RKO (cell line): ENCODE data around the gene COL18A1.

ENCODE experiments used
- DNase-seq: peaks from one replicate; pipeline ENCODE4 v3.0.0-alpha.2; 2016; ENCODE audit warnings: low spot score

Gene COL18A1

GRCh38 chr21:45468971-45469272 lies 64.0 kb downstream of the COL18A1 start:
- no peak for DNase-seq

DNA sequence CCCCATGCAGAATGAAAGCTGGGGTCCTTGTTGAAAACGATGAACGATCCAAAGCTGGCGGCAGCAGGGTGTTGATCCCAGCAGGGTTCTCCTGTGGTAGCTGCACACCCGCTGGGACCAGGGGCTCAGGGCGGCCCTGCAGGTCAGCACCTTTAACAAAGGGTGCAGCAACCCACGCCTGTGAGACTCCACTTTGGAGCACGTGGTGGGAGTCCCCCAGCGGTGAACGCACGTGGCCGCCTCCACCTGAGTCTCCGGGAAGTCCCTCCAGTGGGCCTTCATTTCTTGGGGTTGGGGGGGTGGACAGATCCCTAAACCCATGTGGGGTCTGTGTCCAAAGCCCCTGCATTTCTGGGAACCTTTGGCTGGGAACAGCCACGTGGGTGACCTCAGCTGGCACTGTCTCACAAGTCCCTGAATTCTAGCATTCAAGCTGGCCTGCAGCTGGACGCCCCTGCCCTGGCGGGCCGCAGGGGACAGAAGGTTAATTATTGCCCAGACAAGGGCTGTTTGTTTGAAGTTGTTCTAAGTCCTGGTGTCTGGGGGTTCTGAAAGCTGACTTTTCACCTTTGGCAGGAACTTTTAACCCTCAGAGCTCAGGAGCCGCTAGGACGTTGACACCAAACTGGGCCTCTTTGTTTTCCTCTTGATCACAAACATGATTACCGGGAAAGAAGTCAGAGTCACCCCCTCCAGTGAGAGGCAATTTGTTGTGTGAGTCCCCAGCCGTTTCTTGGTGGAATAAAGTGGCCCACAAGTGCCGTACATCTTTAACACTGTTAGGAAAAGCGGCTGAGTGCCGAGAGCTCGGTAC lies 64.5 kb downstream of the COL18A1 start:
- no peak for DNase-seq

GRCh38 chr21:45470087-45470515 lies 65.1 kb downstream of the COL18A1 start:
- DNase-seq = no peak

GRCh38 chr21:45470773-45471524 lies 66.0 kb downstream of the COL18A1 start:
- no peak for DNase-seq

DNA sequence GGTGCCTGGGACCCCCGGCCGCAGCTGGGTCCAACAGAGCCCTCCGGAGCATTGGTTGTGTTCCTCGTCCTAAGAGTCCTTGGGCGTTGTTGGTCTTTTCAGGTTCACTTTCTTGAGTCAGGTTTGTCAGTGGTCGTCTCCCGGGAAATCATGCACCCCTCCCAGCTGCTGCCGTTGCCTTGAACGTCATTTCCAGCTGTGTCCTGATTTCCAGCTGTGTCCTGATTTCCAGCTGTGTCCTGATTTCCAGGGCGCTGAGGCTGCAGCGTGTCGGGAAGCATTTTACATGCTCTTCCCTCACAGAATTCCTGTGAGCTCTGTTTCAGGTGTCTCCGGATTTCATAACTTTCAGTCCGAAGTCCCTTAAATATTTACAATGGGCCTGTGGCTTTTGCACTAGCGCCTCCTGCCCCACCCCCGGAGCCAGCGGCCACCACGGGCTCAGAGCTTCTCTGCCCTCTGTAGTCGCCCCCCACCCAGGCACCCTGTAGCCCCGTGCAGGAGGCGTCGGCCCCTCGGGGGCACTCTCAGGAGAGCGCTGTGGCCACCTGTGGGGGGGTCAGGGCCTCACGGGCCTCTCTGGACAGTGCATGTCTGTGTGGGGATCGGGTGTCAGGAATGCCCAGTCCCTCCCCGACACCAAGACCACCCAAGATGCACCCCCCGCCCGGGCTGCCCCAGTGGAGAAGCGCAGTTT lies 66.7 kb downstream of the COL18A1 start:
- DNase-seq = no peak

DNA sequence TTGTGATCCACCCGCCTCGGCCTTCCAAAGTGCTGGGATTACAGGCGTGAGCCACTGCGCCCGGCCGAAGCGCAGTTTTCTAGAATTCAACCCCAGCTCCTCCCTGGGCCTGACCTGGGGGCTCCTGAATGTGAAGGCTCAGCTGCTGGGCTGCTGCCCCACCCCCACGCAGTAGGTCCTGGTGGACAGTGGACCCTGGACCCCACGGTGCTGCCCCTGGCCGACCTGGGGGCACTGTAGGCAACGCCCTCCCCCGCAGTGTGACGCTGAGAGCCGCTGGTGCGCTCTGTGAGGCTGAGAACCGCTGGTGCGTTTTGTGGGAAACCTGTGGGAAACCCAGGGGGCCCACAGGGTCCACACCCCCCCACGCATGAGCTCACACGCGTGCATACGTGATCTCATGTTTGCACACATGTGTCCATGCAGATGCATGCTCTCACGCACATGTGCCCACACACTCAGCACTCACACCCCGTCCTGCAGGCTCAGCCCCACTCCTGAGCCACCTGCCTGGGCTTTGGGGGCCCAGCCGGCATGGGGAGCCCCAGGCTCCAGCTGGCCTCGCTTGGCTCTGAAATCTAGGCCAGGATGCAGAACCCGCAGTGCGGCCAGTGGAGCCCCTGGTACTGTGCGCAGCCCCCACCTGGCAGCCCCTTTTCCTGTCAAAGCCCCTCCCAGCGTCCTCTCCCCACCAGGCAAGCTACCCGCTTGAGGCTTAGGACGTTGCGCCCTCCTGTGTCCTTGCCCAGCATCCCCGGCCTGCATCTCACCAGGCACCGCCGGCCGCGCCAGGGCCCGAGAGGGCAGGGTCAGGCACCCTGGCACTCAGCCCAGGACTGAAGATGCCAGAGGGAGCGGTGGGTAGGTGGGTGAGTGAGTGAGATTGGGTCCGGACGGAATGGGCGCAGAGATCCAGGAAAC lies 67.7 kb downstream of the COL18A1 start:
- no peak for DNase-seq

DNA sequence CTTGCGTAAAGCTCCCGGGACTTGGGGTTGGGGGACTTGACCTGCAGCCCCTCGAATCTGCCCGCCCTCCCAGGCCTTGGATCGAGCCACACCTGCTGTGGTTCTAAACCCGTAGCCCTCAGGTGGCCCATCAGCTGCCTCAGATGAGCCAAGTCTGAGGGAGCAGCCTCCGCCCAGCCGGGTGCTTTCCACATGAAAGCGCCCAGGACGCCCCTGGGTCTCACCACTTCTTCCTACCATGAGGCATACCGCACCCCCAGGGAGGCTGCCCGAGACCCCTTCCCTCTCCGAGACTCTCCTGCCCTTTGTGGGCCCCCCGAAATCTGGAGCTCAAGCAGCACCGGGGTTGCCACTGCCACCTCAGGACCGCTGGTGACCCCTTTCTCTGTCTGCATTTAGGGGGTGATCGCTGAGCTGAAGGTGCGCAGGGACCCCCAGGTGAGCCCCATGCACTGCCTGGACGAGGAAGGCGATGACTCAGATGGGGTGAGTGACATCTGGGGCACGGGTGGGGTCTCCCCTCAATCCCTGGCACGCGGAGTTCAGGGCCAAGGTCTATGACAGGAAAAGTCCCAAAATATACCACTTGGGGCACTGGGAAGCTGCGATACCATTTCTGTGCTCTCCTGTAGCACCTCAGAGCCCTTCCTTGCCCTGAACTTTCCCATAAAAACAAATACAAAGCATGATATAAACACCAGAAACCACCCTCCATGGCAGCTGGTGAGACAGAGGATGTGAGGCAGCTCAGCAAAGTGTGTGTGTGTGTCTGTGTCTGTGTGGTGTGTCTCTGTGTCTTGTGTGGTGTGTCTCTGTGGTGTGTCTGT lies 68.7 kb downstream of the COL18A1 start:
- no peak for DNase-seq

DNA sequence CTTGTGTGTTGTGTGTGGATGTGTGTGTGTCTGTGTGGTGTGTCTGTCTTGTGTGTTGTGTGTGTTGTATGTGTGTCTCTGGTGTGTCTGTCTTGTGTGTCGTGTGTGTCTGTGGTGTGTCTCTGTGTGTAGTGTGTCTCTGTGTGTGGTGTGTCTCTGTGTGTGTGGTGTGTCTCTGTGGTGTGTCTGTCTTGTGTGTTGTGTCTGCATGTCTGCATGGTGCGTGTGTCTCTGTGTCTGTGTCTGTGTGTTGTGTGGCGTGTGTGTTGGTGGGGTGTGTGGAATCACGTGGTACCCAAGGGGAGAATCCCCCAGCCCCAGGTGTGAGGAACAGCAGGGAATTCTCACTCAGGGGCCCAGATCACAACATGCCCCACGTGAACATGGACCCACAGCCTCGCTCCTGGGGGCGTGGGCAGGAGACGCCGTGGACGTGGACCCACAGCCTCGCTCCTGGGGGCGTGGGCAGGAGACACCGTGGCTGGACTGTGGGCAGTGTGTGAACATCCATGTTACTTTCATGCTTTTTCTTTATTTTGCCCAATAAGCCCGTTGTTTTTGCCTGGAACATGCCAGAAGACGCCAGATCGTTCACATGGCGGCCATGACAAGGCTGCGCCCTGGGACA lies 69.5 kb downstream of the COL18A1 start:
- DNase-seq = no peak

- no peak for DNase-seq
These were observed 70.2 kb downstream of the COL18A1 start for GRCh38 chr21:45475004-45475685.

- DNase-seq = no peak
These were observed 71.0 kb downstream of the COL18A1 start for GRCh38 chr21:45475797-45476570.

DNA sequence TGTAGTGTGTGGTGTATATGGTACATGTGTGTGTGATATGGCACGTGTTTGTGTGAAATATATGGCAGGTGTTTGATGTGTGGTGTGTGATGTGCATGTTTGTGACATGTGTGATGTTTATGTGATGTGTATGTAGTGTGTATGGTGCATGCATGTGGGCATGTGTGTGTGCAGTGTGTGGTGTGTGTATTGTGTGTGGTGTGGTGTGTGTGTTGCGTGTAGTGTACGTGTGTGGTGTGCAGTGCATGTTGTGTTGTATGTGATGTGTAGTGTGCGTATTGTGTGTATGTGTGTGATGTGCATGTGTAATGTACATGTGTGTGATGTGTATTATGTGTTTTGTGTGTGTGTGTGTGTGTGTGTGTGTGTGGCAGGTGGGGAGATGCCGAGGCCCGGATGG lies 71.6 kb downstream of the COL18A1 start:
- no peak for DNase-seq

- DNase-seq = no peak
These were observed 72.5 kb downstream of the COL18A1 start for GRCh38 chr21:45477176-45478114.

DNA sequence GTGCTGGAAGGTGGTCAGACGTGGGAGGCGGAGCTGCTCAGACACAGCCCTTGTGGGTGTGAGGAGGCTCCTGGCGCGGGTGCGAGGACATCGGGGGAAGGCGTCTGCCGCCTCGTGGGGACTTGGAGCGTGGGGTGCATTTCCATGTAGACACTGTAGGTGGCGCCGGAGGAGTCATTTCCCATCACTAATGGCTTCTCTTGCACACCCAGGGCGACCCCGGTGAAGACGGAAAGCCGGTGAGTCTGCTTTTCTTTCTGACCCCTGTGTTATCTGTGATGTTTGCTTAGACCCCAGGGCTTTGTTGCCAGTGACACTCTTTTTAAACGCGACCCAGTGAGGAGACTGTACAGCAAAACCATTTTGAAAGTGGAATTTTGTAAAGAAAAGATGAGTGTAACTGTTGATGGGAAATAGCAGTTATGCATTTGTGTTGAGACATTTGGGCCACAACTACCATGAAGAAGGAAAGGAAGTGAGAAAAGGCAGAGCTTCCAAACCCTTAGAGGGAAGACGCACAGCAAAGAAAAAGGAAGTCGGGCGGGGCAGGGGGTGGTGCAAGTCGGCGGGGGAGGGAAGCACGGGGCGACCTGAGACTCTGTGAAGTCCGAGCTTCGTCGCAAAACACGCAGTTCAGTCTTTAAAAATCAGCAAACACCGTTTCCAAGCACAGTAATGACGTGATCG lies 73.3 kb downstream of the COL18A1 start:
- no peak for DNase-seq

DNA sequence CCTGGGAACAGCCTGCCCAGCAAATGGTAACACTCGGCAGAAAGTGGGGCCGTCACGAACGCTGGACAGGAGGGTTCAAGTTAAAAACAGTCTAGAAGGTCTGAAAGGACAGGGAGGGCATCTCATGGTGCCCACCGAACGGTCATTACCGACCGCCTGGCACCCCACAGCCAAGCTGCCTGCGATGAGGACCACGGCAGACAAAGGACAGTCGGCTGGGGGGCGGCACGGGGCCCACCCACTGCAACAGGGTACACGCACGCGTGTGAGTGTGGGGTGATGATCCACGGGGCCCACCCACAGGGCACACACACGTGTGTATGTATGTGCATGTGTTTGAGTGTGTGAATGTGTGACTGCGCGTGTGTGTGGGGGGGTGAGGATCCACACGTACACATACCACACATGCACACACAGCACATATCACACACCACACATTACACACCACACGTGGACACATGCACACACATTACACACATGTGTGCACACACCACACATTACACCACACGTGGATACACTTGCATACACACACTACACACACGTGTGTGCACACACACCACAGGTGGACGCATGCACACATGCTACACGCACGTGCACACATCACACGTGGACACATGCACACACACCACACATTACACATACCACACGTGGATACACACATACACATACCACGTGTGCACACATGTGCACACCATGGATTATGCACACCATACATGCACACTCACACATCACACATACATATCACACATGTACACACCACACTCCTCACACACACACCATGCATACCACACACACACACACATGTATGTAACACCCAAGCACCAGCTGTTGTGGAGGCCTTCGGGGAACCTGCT lies 74.1 kb downstream of the COL18A1 start:
- DNase-seq = no peak

DNA sequence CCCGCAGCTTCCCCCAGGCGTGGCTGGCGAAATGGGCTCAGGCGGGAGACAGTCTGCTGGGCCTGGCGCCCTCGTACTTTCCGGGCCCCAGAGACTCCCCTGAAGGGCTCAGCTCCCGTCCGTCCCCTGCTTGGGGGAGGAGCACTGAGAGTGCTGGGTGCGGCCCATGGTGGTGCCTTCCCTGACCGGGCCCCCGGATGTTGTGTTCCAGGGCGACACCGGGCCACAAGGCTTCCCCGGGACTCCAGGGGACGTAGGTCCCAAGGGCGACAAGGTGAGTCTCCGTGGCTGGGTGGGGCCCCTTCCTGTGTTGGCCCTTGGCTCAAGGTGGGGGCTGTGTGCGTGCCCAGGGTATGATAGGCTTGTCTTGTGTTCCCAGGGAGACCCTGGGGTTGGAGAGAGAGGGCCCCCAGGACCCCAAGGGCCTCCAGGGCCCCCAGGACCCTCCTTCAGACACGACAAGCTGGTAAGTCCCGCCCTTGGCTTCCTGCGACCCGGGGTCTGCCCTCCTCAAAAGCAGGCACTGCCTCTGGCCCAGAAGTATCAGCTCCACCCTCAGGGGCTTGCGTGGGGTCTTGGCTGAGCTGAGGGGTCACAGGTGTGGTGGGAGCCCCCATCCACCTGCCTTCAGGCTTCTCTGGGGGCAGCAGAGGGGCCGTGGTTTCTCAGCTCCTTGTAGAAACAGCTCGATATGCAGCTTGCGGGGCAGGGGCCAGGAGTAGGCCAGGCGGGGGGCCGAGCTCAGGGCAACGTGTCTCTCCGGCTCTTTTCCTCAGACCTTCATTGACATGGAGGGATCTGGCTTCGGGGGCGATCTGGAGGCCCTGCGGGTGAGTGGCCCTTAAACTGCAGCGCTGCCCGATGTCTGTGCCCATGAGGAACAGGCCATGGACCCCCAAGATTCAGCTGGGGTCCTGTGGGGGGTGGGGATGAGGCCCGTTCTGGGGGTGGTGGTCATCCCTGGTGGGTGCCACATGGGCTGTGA lies 75.0 kb downstream of the COL18A1 start:
- DNase-seq = no peak
